HG02885 (cell line): ENCODE results near the gene CIAO2B.
A peak's percentile ranks its signal among the peaks of the same experiment; 100 is the strongest.
"Not testable (repeated sequence)": the region's sequence is repeated elsewhere in the genome, so short reads cannot be mapped to it uniquely, and the experiment has no call there.

Experiments
- ATAC-seq: cut with Tn5 transposase; IDR thresholded peaks from one replicate; pipeline ENCODE4 v1.9.1; 2021; ENCODE audit warnings: mild to moderate bottlenecking; ENCODE audit not compliant: unreplicated experiment, poor library complexity

The CIAO2B gene

DNA sequence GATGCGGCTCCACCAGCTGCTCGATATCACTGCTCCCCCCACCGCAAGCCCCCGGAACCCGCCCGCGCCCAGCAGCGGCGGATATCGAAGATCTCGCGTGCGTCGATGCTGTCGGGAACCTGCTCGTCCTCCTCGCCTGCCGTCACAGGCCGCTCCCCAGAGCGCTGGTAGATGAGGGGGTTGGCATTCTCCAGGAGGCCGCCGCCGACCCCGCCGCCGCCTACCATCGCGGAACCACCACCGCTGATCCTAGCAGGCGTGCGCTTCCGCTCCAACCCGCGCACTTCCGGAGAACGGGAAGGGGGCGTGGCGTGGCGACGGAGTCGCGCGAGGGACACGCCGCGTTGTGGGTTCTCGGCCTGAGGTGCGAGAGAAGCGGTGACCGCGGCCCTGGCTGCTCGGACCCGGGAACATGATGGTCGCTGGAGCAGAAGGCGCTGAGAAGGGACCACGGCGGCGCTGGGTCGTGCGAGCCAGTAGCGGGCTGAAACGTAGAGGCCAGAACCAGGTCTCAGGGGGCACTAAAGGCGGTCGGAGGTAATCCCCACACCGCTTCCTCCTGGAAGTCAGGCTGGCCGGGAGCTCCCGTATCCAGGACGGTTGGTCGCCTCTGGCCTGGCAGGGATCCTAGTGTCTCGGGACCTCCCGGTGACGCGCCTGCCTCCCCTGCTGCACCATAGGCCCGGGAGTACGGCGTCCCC is at the start of gene CIAO2B:
CIAO2B (minus strand) TSS at position 265 of the 701 bp plus-strand sequence; CDS start at position 227, 38 bp downstream.
- ATAC-seq, result peak; percentile 81

DNA sequence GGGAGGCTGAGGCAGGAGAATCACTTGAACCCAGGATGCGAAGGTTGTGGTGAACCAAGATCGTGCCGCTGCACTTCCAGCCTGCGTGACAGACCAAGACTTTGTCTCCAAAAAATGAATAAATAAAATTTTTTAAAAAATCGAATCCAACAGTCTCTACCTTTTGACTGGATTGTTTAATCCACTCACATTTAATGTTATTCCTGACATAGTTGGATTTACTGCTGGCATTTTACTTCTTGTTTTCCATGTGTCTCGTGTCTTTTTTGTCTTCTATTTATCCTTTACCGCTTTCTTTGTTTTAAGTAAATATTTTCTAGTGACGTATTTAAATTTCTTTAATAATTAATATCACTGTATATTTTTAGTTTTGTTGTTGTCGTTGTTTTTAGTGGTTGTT is 48.8 kb upstream of the CIAO2B start:
- no peak for ATAC-seq

DNA sequence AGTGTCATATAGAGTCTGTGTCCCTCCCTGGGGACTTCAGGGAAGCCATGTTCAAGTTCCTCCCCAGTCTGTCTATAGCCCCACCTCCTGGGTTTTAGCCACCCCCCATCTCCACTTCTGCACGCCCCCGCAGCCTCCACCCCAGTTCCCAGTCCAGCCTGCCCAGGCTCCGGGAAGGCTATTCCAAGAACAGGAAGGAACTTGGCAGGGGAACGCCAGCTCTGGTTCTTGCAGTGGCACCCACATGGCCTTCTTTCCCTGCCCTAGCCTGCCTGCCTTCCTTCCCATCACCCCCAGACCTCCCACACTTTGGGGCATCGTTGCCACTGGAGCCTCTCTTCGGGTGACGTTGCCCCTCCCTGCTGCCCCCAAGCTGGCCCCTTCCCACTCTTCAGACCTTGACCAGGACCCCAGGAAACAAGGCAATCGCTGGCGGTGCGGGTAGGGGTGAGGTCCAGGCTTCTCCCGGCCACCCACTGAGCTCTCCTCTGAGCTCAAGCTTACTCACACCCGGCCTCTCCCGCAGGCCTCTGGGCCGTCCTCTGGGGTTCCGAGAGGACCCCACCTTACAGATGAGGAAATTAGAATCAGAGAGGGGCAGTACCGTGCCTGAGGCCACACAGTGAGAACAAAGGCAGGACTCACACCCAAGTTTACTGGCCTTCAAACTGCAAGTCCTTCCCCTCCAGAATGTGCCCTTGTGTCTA is 45.0 kb upstream of the CIAO2B start:
- no peak for ATAC-seq

DNA sequence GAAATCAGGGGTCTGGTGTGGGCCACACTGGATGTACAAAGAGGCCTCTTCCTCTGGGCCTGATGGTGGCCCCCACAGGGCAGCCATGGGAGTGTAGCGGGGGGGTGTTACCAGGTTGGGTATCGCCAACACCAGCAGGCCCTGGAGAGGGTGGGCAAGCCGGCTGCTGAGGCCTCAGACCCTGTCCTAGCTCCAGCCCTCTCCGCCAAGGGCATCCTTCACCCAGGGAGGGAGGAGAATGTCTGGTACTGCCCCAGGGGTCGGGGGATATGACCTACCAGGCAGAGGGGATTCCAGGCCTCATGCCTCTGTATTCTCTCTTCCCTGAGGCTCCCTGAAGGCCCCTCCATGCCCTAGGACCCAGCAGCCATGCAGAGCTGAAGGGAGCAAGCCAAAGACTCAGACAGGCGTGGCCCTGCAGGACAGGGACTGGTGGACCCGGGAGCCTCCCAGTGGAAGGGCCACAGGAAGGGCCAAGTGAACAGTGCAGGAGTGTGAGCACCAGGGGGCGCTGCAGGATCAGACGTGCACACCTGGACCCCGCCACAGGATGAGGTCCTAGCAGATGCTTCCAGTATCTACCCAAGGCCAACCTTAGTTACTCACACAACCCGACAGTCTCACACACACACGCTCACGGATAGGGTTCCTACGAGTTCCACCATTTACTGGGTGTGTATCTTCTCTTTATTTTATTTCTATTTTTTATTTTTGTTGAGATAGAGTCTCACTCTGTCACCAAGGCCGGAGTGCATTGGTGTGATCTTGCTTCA is 43.3 kb upstream of the CIAO2B start:
- ATAC-seq, result peak; percentile 81

DNA sequence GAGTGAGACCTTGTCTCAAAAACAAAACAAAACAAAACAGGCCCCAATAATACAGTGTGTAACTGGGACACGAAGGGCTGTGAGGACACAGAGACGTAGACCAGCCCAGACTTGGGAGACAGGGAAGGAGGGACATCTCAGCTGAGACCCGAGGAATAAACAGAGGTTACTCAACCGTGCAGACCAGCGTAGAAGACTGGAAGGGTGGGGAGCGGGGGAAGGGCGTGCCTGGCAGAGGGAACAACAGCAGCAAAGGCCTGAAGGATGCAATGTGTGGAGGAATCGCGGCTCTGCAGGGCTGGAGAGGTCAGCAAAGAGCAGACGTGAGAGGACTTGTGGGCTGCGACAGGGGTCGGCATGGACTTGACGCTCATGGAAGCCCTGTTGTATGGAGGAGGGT is 42.5 kb upstream of the CIAO2B start:
- ATAC-seq, result no peak

DNA sequence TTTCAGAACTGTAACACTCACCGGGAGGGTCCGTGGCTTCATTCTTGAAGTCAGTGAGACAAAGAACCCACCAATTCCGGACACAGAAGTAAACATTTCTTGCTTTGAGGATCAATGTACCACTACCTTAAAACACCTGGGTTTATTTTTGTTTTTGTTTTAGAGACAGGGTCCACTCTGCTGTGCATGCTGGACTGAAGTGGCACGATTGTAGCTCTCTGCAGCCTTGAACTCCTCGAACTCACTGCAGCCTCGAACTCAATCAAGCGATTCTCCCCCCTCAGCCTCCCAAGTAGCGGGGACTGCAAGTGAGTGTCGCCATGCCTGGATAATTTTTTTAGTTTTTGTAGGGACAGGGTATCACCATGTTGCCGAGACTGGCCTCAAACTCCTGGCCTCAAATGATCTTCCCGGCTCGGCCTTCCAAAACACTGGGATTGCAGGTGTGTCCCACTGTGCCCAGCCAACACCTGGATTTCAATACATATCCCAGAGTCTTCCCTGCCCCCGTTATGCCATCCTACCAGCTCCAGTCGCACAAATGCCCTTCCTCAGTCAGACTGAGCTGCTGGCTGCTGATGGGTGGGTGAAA is 41.2 kb upstream of the CIAO2B start:
- ATAC-seq, result no peak

DNA sequence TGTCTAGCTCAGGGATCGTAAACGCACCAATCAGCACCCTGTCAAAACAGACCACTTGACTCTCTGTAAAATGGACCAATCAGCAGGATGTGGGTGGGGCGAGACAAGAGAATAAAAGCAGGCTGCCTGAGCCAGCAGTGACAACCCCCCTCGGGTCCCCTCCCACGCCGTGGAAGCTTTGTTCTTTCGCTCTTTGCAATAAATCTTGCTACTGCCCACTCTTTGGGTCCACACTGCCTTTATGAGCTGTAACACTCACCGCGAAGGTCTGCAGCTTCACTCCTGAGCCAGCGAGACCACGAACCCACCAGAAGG is 40.7 kb upstream of the CIAO2B start:
- ATAC-seq, result not testable (repeated sequence)

DNA sequence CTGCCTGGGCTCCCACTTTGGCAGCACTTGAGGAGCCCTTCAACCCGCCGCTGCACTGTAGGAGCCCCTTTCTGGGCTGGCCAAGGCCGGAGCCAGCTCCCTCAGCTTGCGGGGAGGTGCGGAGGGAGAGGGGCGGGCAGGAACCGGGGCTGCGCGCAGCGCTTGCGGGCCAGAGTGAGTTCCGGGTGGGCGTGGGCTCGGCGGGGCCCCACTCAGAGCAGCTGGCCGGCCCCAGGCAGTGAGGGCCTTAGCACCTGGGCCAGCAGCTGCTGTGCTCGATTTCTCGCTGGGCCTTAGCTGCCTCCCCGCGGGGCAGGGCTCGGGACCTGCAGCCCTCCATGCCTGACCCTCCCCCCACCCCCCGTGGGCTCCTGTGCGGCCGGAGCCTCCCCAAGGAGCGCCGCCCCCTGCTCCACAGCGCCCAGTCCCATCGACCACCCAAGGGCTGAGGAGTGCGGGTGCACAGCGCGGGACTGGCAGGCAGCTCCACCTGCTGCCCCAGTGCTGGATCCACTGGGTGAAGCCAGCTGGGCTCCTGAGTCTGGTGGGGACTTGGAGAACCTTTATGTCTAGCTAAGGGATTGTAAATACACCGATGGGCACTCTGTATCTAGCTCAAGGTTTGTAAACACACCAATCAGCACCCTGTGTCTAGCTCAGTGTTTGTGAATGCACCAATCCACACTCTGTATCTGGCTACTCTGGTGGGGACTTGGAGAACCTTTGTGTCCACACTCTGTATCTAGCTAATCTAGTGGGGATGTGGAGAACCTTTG is 40.1 kb upstream of the CIAO2B start:
- not testable (repeated sequence) for ATAC-seq

DNA sequence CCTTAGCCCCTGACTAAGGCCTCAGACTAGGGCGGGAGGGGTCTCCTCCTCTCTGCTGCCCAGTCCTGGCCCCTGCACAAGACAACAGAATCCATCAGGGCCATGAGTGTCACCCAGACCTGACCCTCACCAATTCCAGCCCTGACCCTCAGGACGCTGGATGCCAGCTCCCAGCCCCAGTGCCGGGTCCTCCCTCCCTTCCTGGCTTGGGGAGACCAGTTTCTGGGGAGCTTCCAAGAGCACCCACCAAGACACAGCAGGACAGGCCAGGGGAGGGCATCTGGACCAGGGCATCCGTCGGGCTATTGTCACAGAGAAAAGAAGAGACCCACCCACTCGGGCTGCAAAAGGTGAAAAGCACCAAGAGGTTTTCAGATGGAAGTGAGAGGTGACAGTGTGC is 39.5 kb upstream of the CIAO2B start:
- no peak for ATAC-seq

DNA sequence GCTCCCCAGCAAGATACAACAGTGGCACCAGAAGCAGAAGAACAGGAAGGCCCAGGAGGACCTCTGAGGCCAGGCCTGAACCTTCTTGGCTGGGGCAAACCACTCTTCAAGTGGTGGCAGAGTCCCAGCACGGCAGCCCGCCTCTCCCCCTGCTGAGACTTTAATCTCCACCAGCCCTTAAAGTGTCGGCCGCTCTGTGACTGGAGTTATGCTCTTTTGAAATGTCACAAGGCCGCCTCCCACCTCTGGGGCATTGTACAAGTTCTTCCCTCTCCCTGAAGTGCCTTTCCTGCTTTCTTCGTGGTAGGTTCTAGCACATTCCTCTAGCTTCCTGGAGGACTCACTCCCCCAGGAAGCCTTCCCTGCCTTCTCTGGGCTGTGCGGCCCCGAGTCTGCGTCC is 38.8 kb upstream of the CIAO2B start:
- no peak for ATAC-seq

DNA sequence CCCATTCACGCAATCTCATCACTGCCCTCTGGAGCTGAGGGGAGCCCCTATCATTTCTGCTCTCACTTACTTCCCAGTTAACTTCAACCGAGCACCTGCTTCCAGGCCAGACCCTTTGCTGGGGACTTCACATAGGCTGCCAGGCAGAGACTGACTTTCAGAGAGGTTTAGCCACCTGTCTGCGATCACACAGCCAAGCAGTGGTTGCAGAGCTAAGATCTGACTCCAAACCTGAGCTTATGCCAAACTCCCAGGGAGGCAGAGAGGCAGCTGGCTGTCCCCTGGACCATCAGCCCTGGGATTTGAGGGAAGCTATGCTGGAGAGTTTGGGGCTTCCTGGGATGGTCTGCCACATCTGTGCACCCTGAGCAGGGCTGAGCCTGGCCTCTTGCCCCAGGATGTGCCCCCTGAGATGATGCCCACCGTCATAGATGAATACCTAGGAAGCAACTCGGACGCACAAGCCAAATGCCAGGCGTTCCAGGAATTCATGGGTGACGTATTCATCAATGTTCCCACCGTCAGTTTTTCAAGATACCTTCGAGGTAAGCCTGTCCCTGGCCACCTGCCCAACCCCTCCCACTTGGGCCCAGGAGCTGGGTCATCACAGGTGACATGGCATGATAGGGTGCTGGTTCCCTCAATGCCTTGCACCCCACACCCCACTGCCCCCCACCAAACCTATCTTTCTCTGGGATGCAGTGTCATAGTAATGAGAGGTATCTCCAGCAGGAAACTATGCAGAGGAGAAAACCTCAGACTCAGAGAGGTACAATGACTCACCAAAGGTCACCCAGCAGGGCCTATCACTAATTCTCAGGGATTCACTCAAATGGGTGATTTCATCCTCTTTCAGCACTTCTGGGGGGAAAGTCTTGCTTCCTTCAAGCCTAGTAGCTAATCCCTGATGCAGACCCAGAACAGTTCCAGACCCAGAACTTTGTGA is 36.8 kb upstream of the CIAO2B start:
- no peak for ATAC-seq

DNA sequence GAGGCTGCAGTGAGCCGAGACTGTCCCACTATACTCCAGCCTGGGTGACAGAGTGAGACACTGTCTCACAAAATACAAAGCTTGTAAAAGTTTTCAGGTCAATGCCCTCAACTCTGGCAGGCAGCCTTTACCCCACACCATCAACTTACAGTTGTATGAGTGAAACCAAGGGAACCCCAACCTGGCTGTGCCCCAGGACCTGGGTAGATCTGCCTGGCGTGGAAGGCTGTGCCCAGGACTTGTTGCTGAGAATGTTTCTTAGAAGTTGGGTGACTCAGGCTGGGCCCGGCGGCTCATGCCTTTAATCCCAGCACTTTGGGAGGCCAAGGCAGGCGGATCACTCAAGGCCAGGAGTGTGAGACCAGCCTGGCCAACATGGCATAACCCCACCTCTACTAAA is 34.6 kb upstream of the CIAO2B start:
- no peak for ATAC-seq

DNA sequence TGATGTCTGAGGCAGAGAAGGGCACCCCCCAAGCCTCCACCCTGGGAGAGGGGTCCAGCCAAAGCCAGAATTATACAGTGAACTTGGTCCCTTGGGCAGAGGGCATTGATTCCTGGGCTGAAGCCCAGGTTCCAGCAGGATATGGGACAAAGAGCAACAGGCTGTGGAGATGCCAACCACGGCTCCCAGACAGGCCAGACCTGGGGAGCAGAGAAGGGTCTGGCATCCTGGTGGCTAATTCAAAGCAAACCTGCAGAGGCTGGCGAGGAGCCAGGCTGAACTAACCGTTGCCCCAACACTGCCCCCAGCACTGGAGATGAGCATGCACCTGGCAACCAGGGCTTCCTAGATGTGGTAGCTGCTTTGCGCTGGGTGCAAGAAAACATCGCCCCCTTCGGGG is 29.8 kb upstream of the CIAO2B start:
- no peak for ATAC-seq

DNA sequence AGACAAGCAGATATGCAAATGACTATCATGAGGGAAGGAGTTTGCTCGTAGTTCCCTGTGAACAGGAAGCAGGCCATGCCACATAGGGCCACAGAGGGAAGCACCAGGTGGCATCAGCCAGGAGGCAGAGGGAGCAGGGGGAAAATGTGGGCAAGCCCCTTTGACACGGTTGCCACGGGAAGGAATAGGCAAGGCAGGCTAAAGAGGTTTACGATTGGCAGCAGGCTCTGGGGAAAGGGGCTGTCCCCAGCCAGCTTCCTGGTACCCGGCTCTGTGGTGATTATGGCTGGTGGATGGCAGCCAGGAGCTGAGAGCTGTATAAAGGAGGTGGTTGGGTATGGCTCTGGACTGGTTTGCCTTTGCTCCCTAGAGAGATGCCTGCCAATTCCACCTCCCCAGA is 27.7 kb upstream of the CIAO2B start:
- no peak for ATAC-seq

DNA sequence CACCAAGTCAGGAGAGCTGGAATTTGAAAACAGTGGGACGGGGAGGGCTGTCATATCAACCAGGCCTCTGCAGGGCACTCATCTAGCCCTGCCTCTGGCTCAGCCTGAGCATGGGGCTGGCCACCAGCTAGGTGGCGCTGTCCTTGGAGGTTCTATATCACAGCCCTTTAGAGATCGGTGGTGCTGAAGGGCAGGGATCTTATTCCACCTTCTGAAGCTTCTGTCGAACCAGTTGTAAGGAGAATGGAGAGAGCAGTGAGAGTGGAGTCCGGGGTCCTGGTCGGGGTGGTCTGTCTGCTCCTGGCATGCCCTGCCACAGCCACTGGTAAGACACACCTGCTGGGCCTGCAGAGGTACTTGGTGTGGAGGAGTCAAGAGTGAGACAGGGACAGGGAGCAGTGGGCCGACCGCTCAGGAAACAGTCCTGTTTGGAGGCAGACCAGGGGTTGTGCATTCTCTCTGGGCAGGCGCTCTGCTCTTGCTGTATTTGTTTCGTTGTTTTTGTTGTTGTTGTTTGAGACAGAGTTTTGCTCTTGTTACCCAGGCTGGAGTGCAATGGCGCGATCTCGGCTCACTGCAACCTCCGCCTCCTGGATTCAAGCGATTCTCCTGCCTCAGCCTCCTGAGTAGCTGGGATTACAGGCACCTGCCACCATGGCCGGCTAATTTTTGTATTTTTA is 27.0 kb upstream of the CIAO2B start, which contains the start of gene CES3:
CES3 (plus strand) TSS at position 202 of the 680 bp plus-strand sequence; CDS start at position 244, 42 bp downstream.
- ATAC-seq, result peak; percentile 65

DNA sequence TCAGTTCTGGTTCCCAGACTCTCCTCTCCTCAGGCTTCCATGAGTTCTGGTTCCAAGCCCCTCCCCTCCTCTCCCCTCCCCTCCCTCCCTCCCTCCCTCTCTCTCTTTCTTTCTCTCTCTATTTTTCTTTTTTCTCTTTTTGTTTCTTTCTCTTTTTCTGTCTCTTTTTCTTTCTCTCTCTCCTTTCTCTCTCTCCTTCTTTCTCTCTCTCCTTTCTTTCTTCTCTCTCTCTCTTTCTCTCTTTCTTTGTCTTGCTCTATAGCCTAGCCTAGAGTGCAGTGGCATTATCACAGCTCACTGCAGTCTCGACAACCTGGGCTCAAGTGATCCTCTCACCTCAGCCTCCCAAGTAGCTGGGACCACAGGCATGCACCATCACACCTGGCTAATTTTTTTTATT is 26.1 kb upstream of the CIAO2B start:
- ATAC-seq, result no peak

DNA sequence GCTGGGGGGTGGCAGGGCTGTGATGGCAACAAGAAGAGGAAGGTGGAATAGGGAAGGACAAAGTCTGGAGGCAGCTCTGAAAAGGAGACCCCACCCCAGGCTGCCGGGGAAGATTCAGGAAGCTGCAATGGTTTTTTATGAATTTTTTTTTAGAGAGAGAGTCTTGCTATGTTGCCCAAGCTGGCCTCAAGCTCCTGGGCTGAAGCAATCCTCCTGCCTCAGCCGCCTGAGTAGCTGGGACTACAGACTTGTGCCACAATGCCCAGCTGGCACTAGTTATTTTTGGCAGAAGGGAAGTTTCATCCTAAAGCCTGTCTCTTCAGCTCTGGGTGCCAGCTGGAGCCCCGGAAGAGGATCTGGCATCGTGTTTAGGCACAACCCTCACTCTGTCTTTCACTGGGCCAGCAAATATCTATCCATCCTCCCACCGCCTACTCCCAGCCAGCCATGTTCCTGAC is 25.5 kb upstream of the CIAO2B start:
- ATAC-seq, result no peak
